ENCODE results near the gene NPAS3. TPM values are rescaled to one million over a fixed set of nuclear protein-coding genes. Genes with fewer than 3 reads are reported as not detected.

Gene NPAS3
- total and polyA plus RNA-seq, 2 donors (not counting 3 experiments of a cell fraction or from before 2014, with no cell fraction given): 0.10 to 0.13 TPM

- POLR2A ChIA-PET: no interaction called here
- BruUV-seq (replicated peaks): no TSS peak
- Histone ChIP-seq H3K79me2 (ENCODE audit: control insufficient read depth, insufficient read depth, low read length) (no peaks in the 10 kb centered on the region), H3K36me3 (ENCODE audit: control insufficient read depth in 2 of 2, extremely low read depth in 1 of 2, insufficient read depth in 2 of 2, low read length in 2 of 2) (no peaks in the 10 kb centered on the region), H4K20me1 (replicated peaks; ENCODE audit: control insufficient read depth, extremely low read depth, insufficient read depth, low read length) (no peaks in the 10 kb centered on the region), H2AFZ (ENCODE audit: low read depth, low read length) (no peak overlapping the region), H3K4me2 (ENCODE audit: insufficient read depth, low read length) (no peak overlapping the region), H3K27me3 (ENCODE audit: control insufficient read depth in 2 of 2, insufficient read depth in 2 of 2, low read length in 2 of 2) (no peaks in the 10 kb centered on the region), H3K4me3 (replicated peaks in 1 of 3; ENCODE audit: insufficient read depth in 1 of 3, low read depth in 1 of 3, low read length in 3 of 3) (no peak overlapping the region), H3K9me1 (replicated peaks; ENCODE audit: control insufficient read depth, extremely low read depth, insufficient read depth, low read length) (no peaks in the 10 kb centered on the region), H3K9me3 (replicated peaks; ENCODE audit: control insufficient read depth, insufficient read depth, low read length) (no peaks in the 10 kb centered on the region), H3K9ac (replicated peaks; ENCODE audit: extremely low read depth, insufficient read depth, low read length) (no peak overlapping the region), H3K4me1 (ENCODE audit: control insufficient read depth, extremely low read depth, insufficient read depth, low read length) (no peaks in the 10 kb centered on the region), H3K27ac (ENCODE audit: insufficient read depth, low read depth, low read length) (no peak overlapping the region)
- TF ChIP-seq EZH2 (IDR thresholded peaks at IDR 0.05; ENCODE audit: borderline replicate concordance, low read depth, low read length, severe bottlenecking): no peak
- TF ChIP-seq, protein P1, sequence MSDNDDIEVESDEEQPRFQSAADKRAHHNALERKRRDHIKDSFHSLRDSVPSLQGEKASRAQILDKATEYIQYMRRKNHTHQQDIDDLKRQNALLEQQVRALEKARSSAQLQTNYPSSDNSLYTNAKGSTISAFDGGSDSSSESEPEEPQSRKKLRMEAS (IDR thresholded peaks at IDR 0.05; ENCODE audit: insufficient read depth, insufficient read length): no peak
- no peak for TF ChIP-seq GATA2 (IDR thresholded peaks at IDR 0.05; ENCODE audit: insufficient read depth, insufficient read length, low read depth, low read length)
- TF ChIP-seq FOS (IDR thresholded peaks at IDR 0.05; ENCODE audit: borderline replicate concordance, insufficient read depth, low read length): no peak
- TF ChIP-seq POLR2A (IDR thresholded peaks at IDR 0.05; ENCODE audit: low read depth, low read length): no peak
- no peak for TF ChIP-seq CTCF (IDR thresholded peaks at IDR 0.05; ENCODE audit: extremely low read depth in 1 of 2, insufficient read depth in 1 of 2, low read depth in 1 of 2, low read length in 2 of 2)
- TF ChIP-seq JUN (IDR thresholded peaks at IDR 0.05; ENCODE audit: borderline replicate concordance, insufficient read depth, insufficient read length, low read depth): no peak
- no peak for TF ChIP-seq MYC (IDR thresholded peaks at IDR 0.05; ENCODE audit: low read depth, low read length)
- TF ChIP-seq POLR2AphosphoS5 (IDR thresholded peaks at IDR 0.05; ENCODE audit: insufficient read depth, low read depth, low read length): no peak
- FAIRE-seq (peak; percentile 8), DNase-seq (ENCODE audit: low read depth, low spot score) (no peak)
- CTCF ChIA-PET: interaction anchor here (2.4 kb wide), 1 partner anchor 15 kb away, joined by 5 read pairs; no protein-coding TSS in a partner anchor
- intact Hi-C loops (cut with micrococcal nuclease): no loop called here
- dilution Hi-C loops (cut with MboI; ENCODE audit: extremely low pct_ligation_motif_present, low sequenced_read_pairs): no loop called here
Measured at GRCh38 chr14:33754261-33754660, 815.6 kb downstream of the NPAS3 start.

All from endothelial cell of umbilical vein (primary cell).